ENCODE data around the gene RNF151. TPM values are rescaled to one million over a fixed set of nuclear protein-coding genes. Genes with fewer than 3 reads are reported as not detected.

RNF151 gene
- total and polyA plus RNA-seq, 2 donors (not counting 1 experiment from before 2014, with no cell fraction given) = 0.13 to 0.76 TPM

GRCh38 chr16:1918351-1919326 is 48.0 kb upstream of the RNF151 start, which contains the start of gene HS3ST6:
Gene HS3ST6, minus strand, starts transcription at chr16:1918415. Its CDS starts 92 bp downstream, at chr16:1918323.
- no peak within 1 kb of the TSS for H3K4me2 ChIP-seq (replicated peaks; ENCODE audit: low read depth, low read length, poor library complexity, severe bottlenecking)
- intact Hi-C loops (cut with micrococcal nuclease) = no loop called here
- no peaks in the 10 kb centered on the region for H3K36me3 ChIP-seq (replicated peaks in 1 of 2; ENCODE audit: control extremely low read depth in 1 of 2, control insufficient read depth in 1 of 2, extremely low read depth in 1 of 2, insufficient read depth in 2 of 2, low read length in 1 of 2)
- ATAC-seq (ENCODE audit: low read depth) (no peak), DNase-seq (no peak)
- H3K4me1 ChIP-seq (ENCODE audit: control insufficient read depth in 2 of 2, insufficient read depth in 2 of 2, low read length in 2 of 2) = peaks cover 2% of the 10 kb centered on the region in 2 donors
- H3K27me3 ChIP-seq (replicated peaks in 1 of 4; ENCODE audit: control extremely low read depth in 1 of 4, control insufficient read depth in 3 of 4, insufficient read depth in 4 of 4, low read length in 3 of 4) = peaks cover 0 to 65% (median 19%) of the 10 kb centered on the region in 4 experiments
- 7% methylated on average over 56 of the region's 71 CpGs for WGBS (ENCODE audit: insufficient coverage)
- H3K9me3 Mint-ChIP-seq (ENCODE audit: insufficient read depth) = no peaks in the 10 kb centered on the region
- H2AFZ ChIP-seq (ENCODE audit: insufficient read depth, low read depth, low read length, poor library complexity, severe bottlenecking) = no peak within 1 kb of the TSS
- H3K27me3 Mint-ChIP-seq = peaks cover 43% of the 10 kb centered on the region
- no peak for TF ChIP-seq CTCF (IDR thresholded peaks at IDR 0.05)
- TF ChIP-seq EZH2 (IDR thresholded peaks at IDR 0.05; ENCODE audit: borderline replicate concordance, insufficient read depth, low read depth, low read length, poor library complexity, severe bottlenecking) = no peak
- H4K20me1 ChIP-seq (ENCODE audit: control insufficient read depth, insufficient read depth, low read length, poor library complexity, severe bottlenecking) = no peaks in the 10 kb centered on the region
- ChIA-PET CTCF (no interaction called here), POLR2A (no interaction called here)
- no peak within 1 kb of the TSS for H3K4me3 ChIP-seq (ENCODE audit: control extremely low read depth in 1 of 5, extremely low read depth in 1 of 5, insufficient read depth in 1 of 5, low read depth in 2 of 5, low read length in 4 of 5)
- no peak within 1 kb of the TSS for H3K27ac Mint-ChIP-seq
- H3K9me3 ChIP-seq (ENCODE audit: control extremely low read depth in 1 of 3, control insufficient read depth in 2 of 3, insufficient read depth in 1 of 3, low read length in 2 of 3) = peaks cover 0 to 4% (median 0%) of the 10 kb centered on the region in 3 donors
- H3K4me3 Mint-ChIP-seq = no peak within 1 kb of the TSS
- H3K79me2 ChIP-seq (ENCODE audit: control insufficient read depth, insufficient read depth, low read length) = no peaks in the 10 kb centered on the region
- H3K4me1 Mint-ChIP-seq = peaks cover 4% of the 10 kb centered on the region
- no peak within 1 kb of the TSS for H3K27ac ChIP-seq (ENCODE audit: low read length in 2 of 2)
- no peak within 1 kb of the TSS for H3K9ac ChIP-seq (ENCODE audit: low read length)

All from B cell (primary cell).